Bronchial epithelial cell (primary cell): ENCODE data around the gene DDX19B. TPM values are rescaled to one million over a fixed set of nuclear protein-coding genes. Genes with fewer than 3 reads are reported as not detected.
A peak's percentile ranks its signal among the peaks of the same experiment; 100 is the strongest.
"Not testable (repeated sequence)": the region's sequence is repeated elsewhere in the genome, so short reads cannot be mapped to it uniquely, and the experiment has no call there.

ENCODE experiments used
- DNase-seq: peaks from one replicate; pipeline ENCODE4 v3.0.0-alpha.2; 2010; ENCODE audit warnings: low read depth
- FAIRE-seq: peaks from 2 replicates; lab custom pipeline; 2011; peaks lifted over from hg19 to GRCh38; lab: Jason Lieb, UNC
- H3K27me3 ChIP-seq: 2 replicates; pipeline ENCODE4 v1.5.1; 2011; ENCODE audit warnings: low read length; ENCODE audit not compliant: control insufficient read depth, insufficient read depth
- H3K36me3 ChIP-seq: 2 replicates; pipeline ENCODE4 v1.5.1; 2011; ENCODE audit warnings: low read length; ENCODE audit not compliant: control insufficient read depth, insufficient read depth
- H3K4me3 ChIP-seq: 2 replicates; pipeline ENCODE4 v1.5.1; 2011; ENCODE audit warnings: mild to moderate bottlenecking, low read depth, low read length, control low read depth
- CTCF ChIP-seq: IDR thresholded peaks from 2 replicates; pipeline ENCODE4 v1.5.1; 2011; ENCODE audit warnings: mild to moderate bottlenecking, moderate library complexity, low read length, control low read depth, inconsistent platforms; ENCODE audit not compliant: insufficient read depth, severe bottlenecking
- total RNA-seq: library from RNA; depleted of rRNA; stranded (reverse); fragments of >200 nt; gene quantifications from 2 replicates; pipeline ENCODE4 v1.2.1, GENCODE V29; 2014

Gene DDX19B
- total RNA-seq, 1 donor from 2014 or later, result 41.3 TPM

GRCh38 chr16:70359552-70359951 lies 60.6 kb downstream of the DDX19B start:
- Histone ChIP-seq H3K27me3 (no peaks in the 10 kb centered on the region), H3K4me3 (no peak overlapping the region), H3K36me3 (peaks cover 16% of the 10 kb centered on the region)
- no peak for DNase-seq
- no peak for TF ChIP-seq CTCF
- no peak for FAIRE-seq

DNA sequence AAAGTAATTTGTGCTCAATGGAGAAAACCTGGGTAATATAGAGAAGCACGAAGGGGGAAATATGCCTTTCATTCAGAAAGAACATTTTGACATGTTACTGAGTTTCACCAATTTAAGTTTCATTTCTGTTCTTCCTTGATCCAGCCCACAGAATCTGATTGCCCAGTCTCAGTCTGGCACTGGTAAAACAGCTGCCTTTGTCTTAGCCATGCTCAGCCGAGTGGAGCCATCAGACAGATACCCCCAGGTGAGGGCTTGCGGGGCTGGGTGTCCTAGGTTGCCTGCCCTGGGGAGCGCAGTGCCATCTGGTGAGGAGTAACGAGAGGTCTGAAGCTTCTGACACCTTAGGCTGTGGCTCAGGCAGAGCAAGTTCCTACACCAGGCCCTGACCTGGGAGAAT lies 65.4 kb downstream of the DDX19B start:
- no peak for TF ChIP-seq CTCF
- FAIRE-seq (no peak), DNase-seq (no peak)
- H3K27me3 ChIP-seq, result no peaks in the 10 kb centered on the region
- H3K36me3 ChIP-seq, result peaks cover 21% of the 10 kb centered on the region
- no peak overlapping the region for H3K4me3 ChIP-seq

- FAIRE-seq, DNase-seq, H3K4me3 ChIP-seq, H3K27me3 ChIP-seq: not testable (repeated sequence)
- H3K36me3 ChIP-seq, result peaks cover 16% of the 10 kb centered on the region
- peak; percentile 53 for TF ChIP-seq CTCF
Measured at GRCh38 chr16:70370145-70370544, 71.2 kb downstream of the DDX19B start.

DNA sequence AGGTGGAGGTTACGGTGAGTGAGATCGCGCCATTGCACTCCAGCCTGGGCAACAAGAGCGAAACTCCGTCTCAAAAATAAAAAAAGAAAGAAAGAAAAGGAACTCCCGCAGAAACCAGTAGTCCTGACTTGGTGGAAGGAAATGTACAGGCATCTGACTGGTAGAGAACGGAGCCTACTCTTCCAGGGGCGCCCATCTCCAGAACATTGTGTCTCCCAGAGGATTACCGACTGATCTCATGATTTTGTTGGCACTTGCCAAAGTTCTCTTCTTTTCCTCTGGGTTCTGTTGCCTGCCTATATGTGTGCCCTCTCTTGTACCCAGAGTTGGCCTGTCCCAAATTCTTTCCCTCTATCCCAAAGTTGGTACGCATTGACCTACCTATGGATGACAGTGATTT lies 71.9 kb downstream of the DDX19B start:
- DNase-seq (no peak), FAIRE-seq (no peak)
- no peaks in the 10 kb centered on the region for H3K27me3 ChIP-seq
- H3K36me3 ChIP-seq, result peaks cover 13% of the 10 kb centered on the region
- no peak overlapping the region for H3K4me3 ChIP-seq
- TF ChIP-seq CTCF, result no peak

GRCh38 chr16:70372921-70373728 lies 74.1 kb downstream of the DDX19B start:
- Histone ChIP-seq H3K4me3 (no peak overlapping the region), H3K36me3 (peaks cover 12% of the 10 kb centered on the region), H3K27me3 (no peaks in the 10 kb centered on the region)
- FAIRE-seq, result no peak
- DNase-seq, result no peak
- no peak for TF ChIP-seq CTCF

GRCh38 chr16:70374213-70374612 lies 75.2 kb downstream of the DDX19B start:
- Histone ChIP-seq H3K36me3 (peaks cover 14% of the 10 kb centered on the region), H3K27me3 (no peaks in the 10 kb centered on the region), H3K4me3 (no peak overlapping the region)
- FAIRE-seq, result no peak
- no peak for DNase-seq
- TF ChIP-seq CTCF, result no peak
